GM21786 (cell line): ENCODE results near the gene ZBTB20.

Experiments used
- ATAC-seq: cut with Tn5 transposase; IDR thresholded peaks from one replicate; pipeline ENCODE4 v1.9.1; 2021; ENCODE audit not compliant: unreplicated experiment

ZBTB20 gene

DNA sequence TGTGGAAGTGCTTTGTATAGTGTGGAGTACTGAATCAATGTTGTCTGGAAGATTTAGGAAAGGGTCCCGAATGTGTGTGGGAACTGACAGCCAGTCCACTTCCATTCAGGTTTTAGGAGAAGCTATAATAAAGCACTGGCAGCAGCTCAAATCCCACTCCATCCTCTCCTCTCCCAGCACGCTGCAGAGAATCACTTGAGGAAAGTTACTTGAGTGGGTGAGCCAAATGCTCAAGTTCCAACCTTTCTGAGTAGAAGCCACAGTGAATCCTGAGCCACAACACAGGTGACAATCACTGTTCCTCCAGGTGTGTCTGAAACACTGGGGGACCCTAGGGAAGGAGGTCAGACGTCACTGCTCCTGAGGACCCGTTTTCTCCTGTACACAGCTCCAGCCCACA is 746.7 kb downstream of the ZBTB20 start:
- ATAC-seq = no peak

DNA sequence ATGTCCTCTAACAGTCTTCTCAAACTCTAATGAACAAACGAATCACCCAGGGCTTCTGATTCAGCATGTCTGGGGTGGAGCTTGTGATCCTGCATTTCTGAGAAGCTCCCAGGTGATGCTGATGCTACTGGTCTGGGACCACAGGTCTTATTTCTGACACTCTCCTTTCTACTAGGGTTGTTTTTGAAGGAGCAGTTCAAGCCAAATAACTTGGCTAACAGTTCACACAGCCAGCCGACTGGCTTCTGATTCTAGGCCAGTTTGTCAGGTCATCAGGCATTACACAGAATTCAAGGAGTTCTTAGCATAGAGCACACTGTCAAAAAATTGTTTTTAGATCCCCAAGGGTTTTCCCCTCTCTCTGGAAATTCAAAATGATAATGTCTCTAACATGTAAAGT is 752.5 kb downstream of the ZBTB20 start:
- no peak for ATAC-seq

DNA sequence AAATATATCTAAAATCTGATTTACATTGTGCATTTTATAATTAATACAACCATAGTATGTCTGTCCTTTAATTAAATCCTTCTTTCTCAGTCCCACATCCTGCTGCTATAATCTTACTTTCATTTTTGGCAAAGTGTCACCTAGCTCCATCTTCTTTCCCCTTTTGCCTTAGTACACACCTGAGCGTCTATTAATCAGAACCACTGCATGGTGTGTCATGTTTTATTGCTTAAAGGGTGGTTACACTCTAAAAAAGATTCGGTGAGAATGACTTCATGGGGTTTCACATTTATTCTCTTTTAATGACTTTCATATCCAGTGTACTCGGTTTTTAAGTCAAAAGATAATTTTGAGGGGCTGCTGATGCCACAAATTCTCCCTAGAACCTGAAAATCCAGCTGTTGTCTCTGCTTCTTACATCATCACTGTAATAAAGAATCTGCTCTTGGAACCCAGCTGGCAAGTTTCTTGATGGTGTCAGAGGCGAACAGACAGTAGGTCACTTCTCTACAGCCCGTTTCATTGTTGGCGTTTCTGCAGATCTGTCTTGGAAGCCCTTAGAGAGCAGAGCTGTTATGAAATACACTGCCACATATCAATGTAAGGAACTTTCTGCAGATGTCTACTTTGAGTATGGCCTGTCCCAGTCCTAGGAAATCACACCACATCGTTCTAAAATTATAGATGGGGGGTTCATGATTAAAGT is 753.6 kb downstream of the ZBTB20 start:
- ATAC-seq = no peak

DNA sequence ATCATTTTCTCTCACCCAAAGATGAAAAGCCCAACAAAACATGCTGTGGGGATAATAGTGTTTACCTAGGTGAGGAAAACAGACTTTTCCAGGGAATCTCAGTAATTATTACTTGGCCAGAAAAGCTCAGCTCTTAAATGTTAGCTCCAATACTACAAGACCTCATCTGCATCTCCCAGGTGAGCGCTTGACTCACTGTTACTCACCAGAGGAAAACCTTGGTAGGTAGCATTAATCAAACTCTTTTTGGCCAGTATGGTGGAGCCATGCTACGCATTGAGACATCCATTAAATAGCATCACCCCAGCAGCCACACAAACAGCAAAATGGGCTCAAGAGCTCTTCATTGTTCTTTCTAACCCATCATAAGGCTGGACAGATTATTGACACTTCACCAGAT is 754.3 kb downstream of the ZBTB20 start:
- no peak for ATAC-seq

DNA sequence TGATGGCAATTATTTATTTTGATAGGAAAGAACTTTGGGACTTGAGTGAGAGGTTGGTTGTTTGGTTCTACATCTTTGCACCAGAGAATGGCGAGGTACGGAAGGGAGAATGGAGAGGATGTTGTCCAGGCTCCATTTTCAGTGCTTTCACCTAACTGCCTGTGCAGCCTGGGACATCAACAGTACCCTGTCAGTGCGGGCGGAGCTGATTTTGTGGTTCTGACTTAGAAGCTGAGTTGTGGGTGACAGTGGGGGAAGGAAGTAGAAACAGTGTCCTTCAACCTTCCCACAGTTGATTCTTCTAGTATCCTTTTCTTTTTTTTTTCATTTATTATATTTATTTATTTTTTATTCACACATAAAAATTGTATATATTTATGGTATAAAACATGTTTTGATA is 757.9 kb downstream of the ZBTB20 start:
- no peak for ATAC-seq

DNA sequence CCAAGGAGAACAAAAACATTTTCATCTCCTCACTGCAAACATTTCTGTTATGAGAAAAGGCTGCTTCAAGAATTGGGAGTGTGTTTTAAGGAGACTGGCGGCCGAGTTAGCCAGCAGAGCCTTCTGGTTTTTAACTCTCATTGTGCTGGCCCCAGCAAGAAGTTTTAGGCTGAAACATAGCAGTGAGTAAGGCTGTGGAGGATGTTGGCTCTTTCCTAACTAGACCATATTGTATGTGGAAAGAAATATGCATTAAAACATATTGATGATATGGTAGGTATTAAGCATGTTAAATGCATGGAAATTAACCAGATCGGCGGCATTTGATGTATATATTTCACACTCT is 762.6 kb downstream of the ZBTB20 start:
- ATAC-seq = no peak

DNA sequence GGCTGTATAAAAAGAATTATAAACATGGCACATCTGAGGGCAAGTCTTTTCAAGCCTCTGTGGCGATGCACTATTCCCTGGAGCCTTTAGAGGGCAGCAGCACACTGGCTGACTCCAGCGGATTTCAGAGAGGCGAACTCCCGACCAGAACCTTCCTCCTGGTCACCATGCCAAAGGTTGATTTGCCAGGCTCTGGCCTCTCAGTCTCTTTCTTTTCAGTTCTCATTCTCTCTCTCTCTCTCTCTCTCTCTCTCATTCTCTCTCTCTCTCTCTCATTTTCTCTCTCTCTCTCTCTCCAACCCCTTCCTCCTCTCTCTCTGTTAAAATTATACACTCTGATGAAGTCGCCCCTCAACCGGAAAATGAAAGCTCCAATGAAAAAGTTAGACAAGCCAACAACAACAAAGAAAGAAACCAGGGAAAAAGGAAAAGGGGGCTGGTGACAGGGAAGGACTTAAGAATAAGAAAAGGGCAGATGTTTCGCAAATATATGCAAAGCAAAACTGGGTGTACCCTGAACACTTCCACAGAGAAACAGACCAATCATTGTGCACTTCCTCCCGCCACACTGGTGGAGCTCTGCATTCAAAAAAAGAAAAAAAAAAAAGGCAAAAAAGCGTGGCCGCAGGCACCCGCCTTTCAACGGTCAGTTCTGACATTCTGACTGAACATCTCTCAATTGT is 763.1 kb downstream of the ZBTB20 start:
- ATAC-seq = peak; percentile 96

DNA sequence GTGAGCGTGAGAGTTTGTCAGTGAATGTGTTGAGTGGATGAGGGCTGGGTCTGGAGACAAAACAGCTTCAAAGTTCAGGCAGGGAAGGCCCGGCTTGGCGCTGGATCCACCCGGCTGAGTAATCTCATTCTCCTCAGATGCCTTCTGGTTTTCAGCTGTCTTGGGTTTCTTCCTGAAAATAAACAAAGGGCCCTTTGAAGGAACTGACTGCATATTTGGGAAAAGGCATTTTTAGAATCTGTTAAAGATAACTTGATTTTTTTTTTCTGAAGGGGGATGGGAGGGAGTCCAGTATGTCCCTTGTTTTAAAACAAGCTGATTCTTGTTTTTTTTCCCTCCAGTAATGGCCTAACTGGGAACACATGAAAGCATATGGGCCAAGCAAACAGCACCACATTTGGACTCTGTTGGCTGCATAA is 766.8 kb downstream of the ZBTB20 start:
- ATAC-seq = no peak

DNA sequence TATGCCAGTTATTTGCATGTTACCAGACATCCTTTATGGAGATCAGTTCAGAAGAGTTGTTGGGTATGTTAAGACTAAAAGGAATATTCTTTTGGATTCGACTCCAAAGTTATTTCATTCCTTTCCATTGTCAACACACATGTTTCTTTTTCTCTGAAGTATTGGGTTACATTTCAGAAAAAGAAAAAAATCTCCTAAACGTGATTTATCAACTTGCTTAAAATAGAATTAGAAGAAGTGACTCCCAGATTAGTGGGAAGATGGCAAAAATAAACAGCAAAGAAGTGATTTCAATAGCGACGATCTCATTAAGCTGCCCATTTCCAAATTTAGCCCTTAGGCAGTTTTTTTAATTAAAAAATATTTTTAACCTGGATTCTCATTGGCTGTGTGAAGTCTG is 767.8 kb downstream of the ZBTB20 start:
- no peak for ATAC-seq

DNA sequence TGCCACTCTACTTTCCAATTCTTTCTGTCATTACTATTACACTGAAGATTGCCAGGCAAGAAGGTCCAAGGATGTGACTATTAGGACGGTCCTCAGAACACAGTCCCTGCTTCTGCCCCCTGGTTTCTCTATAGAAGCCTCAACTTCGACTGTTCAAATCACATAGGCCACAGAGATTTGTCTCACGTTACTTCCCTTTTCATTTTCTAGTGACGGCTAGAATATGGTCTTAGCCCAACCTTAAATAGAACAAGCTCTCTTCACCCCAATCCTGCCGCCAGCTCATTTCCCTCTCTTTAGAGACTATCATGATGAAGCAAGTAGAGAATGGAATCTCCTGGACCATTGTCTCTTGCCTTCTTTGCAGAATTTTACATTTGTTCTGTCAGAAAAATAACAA is 768.3 kb downstream of the ZBTB20 start:
- ATAC-seq = peak; percentile 70

DNA sequence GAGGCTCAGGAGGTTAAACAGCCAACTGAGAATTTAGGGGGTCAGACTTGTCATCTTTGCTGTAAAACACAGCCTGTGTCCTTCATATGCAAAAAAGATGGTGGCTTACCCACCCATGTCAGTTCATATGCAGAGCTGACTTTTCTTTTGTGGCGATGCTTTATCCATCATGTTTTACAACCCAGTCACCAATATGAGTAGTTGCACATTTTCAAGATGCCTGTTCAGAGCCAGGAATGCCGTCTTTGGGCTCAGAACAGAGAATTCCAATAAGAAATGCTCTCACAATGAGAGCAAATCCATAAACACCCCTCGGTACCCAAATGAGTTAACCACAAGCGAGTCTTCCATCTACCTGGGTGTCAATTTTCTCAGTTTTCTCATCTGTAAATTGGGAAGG is 769.7 kb downstream of the ZBTB20 start:
- ATAC-seq = no peak

DNA sequence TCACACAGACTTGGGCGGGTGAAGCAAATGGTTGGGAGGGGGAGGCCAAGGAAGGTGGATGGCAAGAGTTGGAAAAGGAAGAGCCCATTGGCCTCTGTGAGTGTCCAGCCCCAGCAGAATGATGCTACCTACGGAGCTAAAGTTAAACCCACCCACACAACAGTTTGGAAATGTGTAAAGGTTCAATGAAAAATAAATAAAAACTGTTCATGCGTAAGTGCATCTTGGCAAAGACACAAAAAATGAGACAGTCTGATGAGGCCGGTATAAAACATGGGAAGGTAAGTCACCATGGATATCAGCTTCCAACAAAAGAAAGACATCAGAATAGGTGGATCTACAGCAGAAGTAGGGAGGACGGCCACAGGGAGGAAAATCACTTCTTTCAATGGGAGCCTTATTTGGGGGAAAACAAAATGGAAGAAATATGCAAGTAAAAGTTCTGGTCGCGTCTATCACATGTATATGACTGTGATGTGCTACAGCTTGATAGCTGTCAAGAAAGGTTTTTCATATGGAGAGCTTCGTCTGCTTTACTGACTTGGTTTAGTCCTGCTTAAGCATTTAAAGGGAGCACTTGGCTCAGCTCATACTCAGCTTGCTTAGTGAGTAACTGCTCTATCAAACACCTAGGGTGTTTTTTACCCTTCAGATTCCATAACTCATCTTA is 770.4 kb downstream of the ZBTB20 start:
- no peak for ATAC-seq

DNA sequence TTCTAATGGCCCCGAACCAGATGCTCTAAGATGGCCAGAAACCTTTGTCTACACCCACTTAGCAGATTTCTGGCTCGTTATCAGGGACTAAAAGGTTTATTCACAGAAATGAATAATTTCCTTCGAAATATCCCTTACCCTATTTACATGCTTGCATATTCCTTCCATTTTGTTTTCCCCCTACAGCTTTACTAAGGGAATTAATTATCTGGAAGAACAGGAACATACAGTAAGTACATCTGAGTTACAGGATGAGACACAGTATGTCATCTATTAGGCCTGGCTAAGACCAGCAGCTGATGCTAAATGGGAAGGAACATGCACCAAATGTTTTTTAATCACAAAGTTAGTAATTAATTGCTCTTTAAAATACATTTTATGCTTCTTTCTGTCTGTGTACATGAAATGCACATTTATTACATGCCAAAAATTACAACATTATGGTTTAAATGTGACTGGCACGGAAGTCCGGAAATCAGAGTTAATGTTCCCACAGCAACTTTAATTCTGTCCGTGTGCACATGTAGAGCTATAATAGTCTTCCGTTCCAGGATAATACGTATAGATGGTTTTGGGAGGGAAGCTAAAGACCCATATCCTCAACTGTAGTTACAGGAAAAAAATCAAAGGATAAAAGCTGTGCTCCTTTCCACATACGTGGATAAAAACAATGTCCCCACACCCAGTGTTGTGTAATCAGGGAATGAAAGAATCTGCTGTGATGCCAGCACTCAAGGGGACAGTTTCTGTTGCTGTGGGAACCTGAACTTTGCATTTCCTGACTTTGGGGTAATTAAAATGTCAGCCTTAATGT is 771.3 kb downstream of the ZBTB20 start:
- ATAC-seq = no peak

DNA sequence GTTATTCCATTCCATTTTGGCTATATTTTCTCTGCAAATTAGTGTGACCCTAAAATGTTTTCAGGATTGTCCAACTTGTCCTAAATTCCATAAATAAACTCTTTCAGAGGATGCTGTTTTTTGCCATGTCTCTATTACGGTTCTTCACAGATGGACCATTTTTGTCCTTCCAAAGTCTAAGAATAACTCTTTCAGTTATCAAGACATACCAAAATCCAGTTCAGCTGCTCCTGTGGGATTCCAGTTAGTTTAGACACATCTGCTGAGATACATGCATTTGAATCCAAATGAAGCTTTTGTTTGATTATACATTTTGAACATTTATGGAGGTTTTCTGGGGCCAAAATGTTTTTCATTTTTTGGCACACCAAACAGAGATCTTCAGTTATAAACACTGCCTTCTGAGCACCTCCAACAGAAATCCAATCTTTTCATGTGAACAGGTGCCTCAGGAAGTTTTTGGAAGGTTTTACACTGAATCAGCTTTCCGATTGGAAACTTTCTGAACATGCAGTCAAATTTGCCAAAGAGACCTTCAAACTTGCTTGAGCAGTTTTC is 772.6 kb downstream of the ZBTB20 start:
- ATAC-seq = no peak

DNA sequence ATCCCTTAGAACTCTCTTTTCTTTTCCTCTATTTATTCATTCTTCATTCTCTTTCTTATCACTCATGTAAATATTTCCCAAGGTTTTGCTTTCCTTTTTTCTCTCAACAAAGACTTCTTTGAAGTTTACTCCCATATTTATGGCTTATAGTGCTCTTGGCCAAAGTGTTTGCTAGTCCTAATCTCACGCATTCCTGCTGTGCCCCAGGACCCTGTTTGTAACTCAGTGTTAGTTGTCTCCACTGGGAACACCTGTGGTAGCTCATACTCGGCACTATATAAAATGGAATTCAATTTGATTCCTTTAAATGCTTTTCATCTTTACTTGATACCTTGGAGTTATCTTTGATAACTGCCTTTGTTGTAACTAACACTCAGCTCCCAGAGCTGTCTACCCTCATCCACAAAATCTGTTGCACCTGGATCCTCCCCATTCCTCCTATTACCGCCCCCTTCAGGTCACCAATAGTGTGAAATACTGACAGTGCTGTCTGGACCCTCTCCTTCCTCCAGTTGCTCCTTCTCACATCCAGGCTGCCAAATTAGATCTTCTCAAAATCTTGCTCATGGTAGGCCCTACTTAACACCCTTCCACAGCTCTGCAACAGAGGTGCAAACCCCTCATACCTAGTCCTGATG is 776.4 kb downstream of the ZBTB20 start:
- no peak for ATAC-seq

DNA sequence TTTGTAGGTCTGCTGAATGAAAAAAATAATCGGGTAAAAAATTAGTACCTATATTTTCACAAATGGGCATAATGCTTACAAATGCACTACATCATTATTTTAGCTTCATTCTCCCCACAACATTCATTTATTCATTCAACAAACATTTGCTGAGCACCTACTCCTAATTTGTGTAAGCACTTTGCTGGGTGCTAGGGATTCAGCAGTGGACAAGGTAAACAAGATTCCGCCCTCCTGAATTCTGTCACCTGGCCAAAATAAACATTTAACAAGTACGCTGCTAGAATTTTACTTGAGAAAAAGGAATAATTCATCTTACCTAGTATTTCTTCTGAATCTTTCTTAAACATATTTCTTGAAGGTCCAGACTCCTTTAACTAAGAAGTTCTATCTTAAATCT is 781.2 kb downstream of the ZBTB20 start:
- ATAC-seq = no peak

DNA sequence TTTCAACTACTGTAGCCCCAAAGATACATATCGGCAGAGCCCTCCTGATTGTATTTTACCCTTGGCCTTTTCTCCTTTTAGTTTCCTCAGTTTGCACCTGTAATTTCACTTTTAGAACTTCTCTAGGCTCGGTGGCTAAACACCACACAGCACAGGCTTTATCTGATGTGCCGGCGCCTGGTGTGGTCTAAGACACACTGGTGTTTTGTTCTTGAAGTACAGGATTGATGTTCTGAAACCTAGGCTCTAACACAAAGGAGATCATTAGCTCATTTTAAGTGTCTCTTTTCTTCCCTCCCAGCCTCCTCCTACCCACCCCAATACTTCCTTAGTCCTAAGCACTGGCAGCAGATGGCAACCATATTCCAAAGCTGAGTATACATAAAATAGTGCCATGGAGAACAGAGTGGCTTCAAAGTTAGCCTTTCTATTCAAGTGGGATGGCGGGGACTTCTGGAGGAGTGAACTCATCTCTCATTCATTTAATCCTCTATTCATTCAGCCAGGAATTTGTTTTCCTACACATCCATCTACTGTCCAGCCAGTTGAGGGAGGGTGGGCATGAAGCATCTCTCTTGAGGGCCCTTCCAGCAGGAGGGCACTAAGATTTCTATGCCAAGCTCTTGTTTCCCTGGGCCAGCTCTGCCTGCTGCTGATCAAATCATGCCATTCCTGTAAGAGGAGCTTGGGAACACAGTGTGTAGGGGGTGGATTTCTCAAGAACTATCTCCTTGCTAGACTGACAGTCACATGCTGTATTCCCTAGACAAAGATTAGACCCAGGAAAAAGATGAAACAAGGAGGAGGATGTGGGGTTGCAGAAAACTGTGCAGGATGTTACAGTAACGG is 782.1 kb downstream of the ZBTB20 start:
- ATAC-seq = no peak

DNA sequence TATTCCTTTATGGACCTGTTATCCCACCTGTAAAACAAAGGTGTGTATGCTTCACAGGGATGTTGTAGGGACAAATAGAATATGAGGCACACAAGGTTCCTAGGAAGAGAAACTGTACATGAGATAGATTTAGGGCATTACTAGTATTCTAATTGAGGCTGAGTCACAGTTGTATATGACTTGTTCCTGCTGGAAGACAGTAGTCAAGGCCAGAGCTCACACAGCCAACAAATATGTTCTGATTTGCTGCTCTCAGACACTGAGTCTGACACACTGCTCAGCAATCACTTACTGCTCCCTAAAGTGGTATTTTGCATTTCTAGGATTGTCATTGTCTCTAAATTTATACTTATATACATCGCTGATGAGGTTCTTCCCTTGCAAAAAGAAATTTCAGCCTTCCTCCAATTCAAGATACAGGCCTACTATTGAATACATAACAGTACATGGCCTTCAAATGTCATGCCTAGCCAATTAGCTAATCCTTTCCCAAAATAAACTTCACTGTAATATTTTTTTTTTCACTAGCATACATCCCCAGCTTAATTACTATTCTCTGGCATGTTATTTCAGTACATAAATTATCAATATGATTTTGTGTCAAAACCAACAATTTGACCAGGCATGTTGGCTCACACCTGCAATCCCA is 783.4 kb downstream of the ZBTB20 start:
- ATAC-seq = no peak

DNA sequence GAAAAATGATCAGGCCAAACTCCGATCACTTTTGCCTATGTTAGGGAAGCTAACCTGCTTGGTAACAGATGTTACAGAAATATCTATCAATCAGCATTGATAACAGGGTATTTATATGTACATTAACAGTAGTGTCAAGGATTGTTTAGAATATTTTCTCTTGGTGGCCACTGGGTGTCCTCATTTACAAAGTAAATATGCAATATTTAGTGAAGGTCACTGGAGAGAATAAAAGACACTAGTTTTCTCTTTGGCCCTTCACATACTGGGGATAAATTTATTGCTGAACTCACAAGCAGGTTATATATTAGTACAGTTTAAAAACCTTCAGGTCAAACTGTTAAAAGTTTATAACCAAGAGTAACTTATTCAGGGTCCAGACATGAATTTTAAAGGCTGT is 784.3 kb downstream of the ZBTB20 start:
- ATAC-seq = peak; percentile 48
